MM.1S (cell line): ENCODE results near the gene TRAPPC14.

Experiments
- EZH2 ChIP-seq: fragments of 300-600 bp; sonication (generic); optimal IDR thresholded peaks from 2 replicates; pipeline ENCODE3; 2017; ENCODE audit warnings: low read depth, mild to moderate bottlenecking, antibody characterized with exemption, low read length, mixed read lengths
- TF ChIP-seq, protein P1 (sequence below): fragments of 300-600 bp; sonication (generic); IDR thresholded peaks from 2 replicates; pipeline ENCODE4 v1.5.1; 2016; ENCODE audit warnings: antibody characterized with exemption, low read length, mixed read lengths

GRCh38 chr7:100141555-100141949, 17.0 kb downstream of the TRAPPC14 start:
- TF ChIP-seq, protein P1, sequence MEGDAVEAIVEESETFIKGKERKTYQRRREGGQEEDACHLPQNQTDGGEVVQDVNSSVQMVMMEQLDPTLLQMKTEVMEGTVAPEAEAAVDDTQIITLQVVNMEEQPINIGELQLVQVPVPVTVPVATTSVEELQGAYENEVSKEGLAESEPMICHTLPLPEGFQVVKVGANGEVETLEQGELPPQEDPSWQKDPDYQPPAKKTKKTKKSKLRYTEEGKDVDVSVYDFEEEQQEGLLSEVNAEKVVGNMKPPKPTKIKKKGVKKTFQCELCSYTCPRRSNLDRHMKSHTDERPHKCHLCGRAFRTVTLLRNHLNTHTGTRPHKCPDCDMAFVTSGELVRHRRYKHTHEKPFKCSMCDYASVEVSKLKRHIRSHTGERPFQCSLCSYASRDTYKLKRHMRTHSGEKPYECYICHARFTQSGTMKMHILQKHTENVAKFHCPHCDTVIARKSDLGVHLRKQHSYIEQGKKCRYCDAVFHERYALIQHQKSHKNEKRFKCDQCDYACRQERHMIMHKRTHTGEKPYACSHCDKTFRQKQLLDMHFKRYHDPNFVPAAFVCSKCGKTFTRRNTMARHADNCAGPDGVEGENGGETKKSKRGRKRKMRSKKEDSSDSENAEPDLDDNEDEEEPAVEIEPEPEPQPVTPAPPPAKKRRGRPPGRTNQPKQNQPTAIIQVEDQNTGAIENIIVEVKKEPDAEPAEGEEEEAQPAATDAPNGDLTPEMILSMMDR: no peak
- no peak for TF ChIP-seq EZH2
